ENCODE measurements around the gene TSPAN18.

TSPAN18 gene

DNA sequence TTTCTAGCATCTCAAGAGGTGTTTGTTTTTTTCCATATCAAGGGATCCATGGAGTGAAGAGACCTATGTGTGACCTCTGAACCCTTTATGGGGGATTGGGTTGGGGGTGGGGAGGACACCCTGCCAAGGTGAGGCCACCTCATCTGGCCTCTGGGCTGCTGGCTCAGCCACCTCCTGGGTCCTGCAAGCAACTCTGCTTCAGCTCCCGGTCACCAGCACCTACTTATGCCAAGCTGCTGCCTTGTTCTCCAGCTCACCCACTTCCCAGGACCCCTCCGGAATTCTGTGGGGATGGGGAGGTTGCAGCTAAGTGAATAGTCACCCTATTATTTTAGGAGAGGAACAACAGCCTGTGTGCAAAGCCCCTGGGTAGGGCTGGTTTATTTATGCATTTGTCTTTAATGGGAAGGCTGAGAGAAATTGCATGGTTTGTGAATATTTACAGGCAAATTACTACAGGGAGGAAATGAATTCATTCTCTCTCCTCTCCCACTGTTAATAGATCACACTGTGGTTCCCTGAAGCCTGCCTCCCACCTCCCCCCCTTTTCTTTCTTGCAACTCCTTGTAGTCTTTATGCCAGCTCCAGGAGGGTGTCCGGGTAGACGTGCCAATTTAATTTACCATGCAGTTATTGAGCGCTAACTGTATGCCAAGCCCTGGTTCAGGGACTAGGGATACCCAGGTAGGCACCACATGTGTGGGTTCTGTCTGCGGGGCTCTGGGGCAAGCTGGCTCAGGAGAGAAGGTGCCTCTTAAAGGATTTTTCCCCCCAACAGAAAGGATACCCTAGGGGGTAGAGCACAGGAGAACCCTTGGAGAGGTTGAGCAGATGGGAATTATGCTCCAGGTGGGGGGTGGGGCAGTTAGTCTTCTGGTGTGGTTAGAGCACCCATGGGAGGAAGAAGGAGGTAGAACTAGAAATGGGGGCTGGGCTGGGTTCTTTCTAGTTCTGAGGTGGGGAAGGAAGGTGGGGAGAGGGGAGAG is 50.7 kb downstream of the TSPAN18 start:
- no peak for DNase-seq (ENCODE audit: low spot score)

DNA sequence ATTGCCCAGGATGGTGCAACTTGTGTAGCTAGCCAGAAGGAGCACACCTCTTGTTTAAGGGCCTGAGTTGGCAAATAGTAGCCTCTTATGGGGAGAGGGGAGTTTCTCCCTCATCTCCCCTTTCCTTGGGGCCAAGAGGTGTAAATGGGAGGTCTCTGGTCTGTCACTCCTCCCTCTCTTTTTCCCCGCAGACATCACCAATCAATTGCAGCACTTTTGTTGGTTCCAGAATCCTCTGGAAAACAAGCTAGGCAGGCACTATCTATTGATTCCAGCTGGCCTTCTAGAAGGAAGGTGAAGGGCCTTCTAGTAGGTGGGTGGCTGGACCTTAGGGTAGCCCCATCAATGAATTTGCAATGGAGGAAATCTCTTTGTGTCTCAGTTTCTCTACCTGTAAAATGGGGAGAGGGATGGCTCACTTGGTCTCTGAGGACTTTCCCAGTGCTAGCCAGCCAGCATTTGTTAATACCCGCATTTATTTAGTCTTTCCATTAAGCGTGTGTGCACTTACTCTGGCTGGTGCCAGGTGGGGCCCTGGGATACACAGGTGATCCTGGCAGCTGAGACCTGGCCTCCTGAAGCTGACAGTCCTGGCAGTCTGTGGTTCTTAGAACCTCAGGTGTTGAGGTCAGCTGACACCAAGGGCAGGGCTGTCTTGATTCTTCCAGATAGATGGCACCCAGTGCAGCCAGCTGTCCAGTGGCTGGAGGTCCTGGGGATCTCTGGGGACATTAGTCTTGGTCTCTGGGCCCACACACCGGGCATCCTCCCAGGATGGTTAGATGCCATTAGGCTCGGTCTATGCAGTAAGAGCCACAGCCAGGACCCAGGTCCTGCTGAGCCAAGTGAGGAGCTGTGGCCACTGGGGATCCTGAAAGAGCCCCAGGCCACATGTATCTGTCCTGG is 51.7 kb downstream of the TSPAN18 start:
- no peak for DNase-seq (ENCODE audit: low spot score)

DNA sequence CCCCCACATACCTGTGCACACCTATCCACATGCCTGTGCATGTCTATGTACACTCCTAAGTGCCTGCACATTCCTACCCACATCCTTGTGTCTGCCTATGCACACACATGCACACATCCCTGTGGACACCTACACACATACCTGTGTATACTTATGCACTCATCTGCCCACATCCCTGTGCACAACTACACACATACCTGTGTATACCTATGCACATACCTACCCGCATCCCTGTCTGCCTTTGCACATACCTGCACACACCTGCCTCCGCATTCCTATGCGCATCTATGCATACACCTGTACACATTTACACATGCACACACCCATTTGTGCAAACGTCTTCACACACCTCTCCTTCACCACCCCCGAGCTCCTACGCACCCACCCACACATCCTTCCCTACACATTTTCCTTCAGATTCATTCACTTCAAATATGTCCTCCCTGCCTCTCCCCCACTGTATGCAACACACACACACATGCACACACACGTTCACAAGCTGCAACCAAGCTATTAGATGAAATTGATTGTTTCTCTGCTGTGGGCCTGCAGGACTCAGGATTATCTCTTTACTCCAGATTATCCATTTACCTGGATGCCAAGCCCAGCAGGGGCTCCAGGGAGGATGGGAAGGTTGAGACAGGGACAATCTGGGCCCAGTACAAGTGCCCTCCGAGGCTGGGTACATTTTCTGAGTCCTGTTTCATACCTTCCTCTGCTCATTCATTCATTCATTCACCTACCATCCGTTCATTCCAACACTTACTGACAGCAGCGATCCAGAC is 53.2 kb downstream of the TSPAN18 start:
- DNase-seq (ENCODE audit: low spot score): no peak

DNA sequence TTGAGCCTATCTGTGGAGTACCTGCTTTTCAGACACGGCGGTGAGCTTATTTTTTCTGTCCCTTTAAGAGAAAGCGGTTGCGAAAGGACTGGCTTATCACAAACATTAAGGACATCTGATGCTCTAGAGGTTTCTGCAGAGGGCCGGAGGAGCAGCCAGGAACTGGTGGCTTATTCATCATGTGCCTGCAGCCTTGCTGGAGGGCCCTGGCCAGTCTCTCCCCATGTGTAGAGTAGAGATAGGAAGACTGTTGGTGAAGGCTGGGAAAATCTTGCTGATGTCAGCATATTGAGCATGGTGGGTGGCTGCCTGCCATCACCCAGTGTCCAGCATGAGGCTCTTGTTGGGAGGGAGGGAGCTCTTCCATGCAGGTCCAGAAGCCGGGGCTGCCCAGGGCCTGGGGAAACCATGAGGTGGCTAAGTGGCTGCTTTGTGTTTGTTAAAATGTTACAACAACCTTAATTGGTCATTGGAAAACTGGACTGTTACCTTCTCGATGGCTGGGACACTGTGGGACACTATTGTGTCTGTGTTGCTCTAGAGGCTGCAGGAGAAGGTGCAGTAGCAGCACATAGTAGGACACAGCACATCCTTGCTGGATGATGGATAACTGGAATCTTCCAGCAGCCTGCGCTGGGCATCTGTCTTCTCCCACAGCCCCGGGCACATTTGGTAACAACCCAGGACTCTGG is 54.3 kb downstream of the TSPAN18 start:
- DNase-seq (ENCODE audit: low spot score): no peak

DNA sequence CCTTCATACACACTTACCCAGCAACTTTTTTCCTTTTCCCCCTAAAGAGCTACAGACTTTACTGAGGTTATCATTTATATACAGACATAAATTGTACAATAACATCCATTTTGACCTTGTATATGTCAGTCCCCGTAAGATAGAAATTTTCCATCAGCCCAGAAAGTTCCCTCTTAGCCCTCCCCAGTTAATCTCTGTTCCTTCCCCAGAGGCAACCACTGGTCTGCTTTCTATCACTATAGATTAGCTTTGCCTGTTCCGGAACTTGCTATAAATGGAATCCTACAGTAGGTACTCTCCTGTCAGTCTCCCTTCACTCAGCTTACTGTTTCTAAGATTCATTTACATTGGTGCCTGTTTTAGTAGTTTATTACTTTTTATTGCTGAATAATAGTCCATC is 54.9 kb downstream of the TSPAN18 start:
- DNase-seq (ENCODE audit: low spot score): no peak

- DNase-seq (ENCODE audit: low spot score): no peak
Observed at GRCh38 chr11:44782478-44782877, 55.7 kb downstream of the TSPAN18 start.

- no peak for DNase-seq (ENCODE audit: low spot score)
Observed at GRCh38 chr11:44784436-44784760, 57.6 kb downstream of the TSPAN18 start.

GRCh38 chr11:44784851-44785250 is 58.1 kb downstream of the TSPAN18 start:
- DNase-seq (ENCODE audit: low spot score): no peak

GRCh38 chr11:44785856-44786607 is 59.3 kb downstream of the TSPAN18 start:
- no peak for DNase-seq (ENCODE audit: low spot score)

DNA sequence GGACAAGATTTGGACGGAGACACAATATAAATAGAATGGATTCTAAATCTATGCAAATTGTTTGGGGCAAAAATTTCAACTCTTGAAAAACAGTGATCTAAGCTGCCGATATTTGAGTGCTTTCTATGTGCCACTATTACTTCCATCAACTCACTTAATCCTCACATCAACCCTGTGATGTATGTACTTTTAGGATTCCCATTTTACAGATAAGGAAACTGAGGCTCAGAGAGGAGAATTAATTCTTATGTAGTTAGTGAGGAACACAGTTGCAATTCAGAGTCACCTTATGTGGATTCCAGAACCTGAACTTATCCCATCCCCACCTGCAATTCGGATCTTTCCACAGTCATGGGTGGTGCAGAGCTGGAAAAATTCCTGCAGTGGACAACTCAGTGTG is 60.3 kb downstream of the TSPAN18 start:
- no peak for DNase-seq (ENCODE audit: low spot score)

DNA sequence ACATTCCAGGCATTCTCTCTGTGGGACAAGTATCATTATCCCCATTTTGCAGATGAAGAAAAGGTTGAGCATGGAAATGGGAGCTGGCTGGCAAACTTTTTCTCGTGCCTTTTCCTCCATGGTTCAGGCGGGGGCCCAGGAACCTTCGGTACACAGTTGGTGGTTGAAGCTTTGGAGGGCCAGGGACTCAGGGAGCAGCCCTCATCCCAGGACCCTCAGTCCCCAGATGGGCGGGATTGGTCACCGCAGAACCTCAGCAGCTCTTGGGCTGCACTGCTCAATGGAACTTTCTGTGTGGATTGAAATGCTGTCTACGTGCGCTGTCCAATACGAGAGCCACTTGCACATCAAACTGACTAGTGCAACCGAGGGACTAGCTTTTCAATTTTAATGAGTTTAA is 61.2 kb downstream of the TSPAN18 start:
- no peak for DNase-seq (ENCODE audit: low spot score)

DNA sequence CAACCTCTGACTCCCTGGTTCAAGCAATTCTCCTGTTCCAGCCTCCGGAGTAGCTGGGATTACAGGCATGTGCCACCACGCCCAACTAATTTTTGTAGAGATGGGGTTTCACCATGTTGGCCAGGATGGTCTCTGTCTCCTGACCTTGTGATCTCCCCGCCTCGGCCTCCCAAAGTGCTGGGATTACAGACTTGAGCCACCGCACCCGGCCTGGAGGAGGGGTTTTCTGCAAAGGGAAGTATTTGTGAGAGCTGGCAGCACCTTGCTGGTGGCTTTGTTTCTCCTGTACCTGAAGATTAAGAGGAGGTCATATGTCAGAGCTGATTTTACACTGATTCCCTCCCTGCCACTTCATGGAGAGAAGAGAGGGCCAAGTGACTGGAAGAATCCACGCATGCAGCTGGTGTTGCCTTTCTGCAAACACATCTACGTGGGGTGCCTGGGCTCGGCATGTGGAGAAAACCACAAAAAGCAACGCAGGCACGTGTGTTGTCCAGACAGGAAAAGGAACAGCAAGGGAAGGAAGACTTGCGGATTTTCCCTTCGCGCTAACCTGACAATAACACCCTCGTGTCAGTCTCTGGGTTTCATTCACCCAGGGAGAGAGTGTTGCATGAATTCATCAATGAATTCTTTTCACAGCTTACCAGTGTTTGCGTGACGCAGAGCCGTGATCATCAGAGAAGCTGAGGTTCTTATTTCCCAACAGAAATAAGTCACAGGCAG is 61.9 kb downstream of the TSPAN18 start:
- no peak for DNase-seq (ENCODE audit: low spot score)

- DNase-seq (ENCODE audit: low spot score): no peak
Observed at GRCh38 chr11:44789496-44789895, 62.7 kb downstream of the TSPAN18 start.

- DNase-seq (ENCODE audit: low spot score): no peak
Observed at GRCh38 chr11:44790211-44790610, 63.4 kb downstream of the TSPAN18 start.

DNA sequence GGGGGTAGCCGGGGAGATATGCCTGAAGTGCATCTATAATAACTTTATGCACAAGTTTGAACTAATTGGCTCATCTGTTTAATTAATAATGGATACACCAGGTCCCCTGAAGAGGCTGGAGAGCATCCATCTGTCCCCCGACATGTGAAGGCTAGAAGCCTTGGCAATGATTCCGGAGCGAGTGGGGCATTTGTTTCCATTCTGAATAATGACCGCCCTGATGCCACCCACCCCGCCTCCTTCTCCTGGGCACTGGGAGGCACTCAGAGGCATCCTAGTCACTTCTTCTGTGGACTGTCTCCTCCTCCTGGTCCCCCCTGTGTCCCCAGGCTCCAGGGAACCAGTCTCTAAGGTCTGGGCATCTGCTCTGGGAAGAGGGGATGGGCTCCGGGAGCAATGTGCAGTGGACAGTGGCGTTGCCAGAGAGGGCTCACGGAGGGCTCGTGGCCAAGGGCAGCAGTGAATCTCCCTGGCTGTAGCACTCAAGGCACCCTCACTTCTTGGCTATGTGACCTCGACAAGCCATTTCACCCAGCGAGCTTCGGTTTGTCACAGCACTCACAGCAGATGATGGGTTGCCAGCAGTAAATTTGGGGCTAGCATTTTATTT is 64.7 kb downstream of the TSPAN18 start:
- DNase-seq (ENCODE audit: low spot score): no peak

DNA sequence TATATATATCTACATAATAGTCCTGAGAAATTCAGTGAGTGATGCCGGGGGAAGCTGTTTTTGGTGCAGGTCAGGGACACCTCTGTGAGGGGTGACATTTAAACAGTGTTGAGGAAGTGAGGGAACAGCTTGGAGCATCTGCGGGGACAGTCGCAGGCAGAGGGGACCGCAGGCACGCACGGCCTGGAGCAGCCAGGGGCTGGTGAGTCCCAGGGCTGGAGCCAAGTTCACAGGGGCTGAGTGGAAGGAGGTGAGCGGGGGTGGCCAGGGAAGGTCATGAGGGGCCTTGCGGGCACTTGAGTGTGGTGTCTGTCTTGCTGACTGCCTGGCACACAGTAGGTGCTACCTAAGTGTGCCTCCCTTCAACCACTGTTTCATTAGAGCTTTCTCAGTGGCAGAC is 65.4 kb downstream of the TSPAN18 start:
- DNase-seq (ENCODE audit: low spot score): no peak

- DNase-seq (ENCODE audit: low spot score): no peak
Observed at GRCh38 chr11:44793350-44794090, 66.8 kb downstream of the TSPAN18 start.

GRCh38 chr11:44795803-44796535 is 69.2 kb downstream of the TSPAN18 start:
- DNase-seq (ENCODE audit: low spot score): no peak
